OCI-LY1 (cell line): ENCODE results near the gene GLS.

Experiments
- H2AFZ ChIP-seq: fragments of 200-600 bp; sonication (generic), shearing (Covaris generic); 2 replicates; pipeline ENCODE4 v1.6.0; 2014; ENCODE audit warnings: antibody characterized with exemption, mild to moderate bottlenecking, low read length
- H3F3A ChIP-seq: fragments of 200-600 bp; sonication (generic), shearing (Covaris generic); 2 replicates; pipeline ENCODE4 v1.6.0; 2014; ENCODE audit warnings: mild to moderate bottlenecking, antibody characterized with exemption, low read length, moderate library complexity; ENCODE audit not compliant: insufficient read depth
- H3K27ac ChIP-seq: fragments of 200-600 bp; sonication (generic); 2 replicates; pipeline ENCODE4 v1.5.1; 2014; ENCODE audit warnings: low read length, mixed run types, mild to moderate bottlenecking, low read depth; ENCODE audit not compliant: poor library complexity, severe bottlenecking
- H3K27me3 ChIP-seq: fragments of 200-600 bp; sonication (generic); 2 replicates; pipeline ENCODE4 v1.6.0; 2014; ENCODE audit warnings: antibody characterized with exemption, mild to moderate bottlenecking, low read length, moderate library complexity; ENCODE audit not compliant: insufficient read depth
- H3K36me3 ChIP-seq: fragments of 200-600 bp; sonication (generic); 2 replicates; pipeline ENCODE4 v1.6.1; 2014; ENCODE audit warnings: mild to moderate bottlenecking, antibody characterized with exemption, low read length, moderate library complexity, mixed read lengths; ENCODE audit not compliant: insufficient read depth
- H3K4me1 ChIP-seq: fragments of 200-600 bp; sonication (generic); 2 replicates; pipeline ENCODE4 v1.5.1; 2014; ENCODE audit warnings: mild to moderate bottlenecking, low read length, moderate library complexity; ENCODE audit not compliant: insufficient read depth, severe bottlenecking
- H3K4me2 ChIP-seq: fragments of 200-600 bp; sonication (generic), shearing (Covaris generic); 2 replicates; pipeline ENCODE4 v1.6.1; 2014; ENCODE audit warnings: low read length
- H3K4me3 ChIP-seq: fragments of 200-600 bp; sonication (generic); 2 replicates; pipeline ENCODE4 v1.5.1; 2014; ENCODE audit warnings: low read length, low read depth, mild to moderate bottlenecking, mixed read lengths; ENCODE audit not compliant: poor library complexity, severe bottlenecking
- H3K79me2 ChIP-seq: fragments of 200-600 bp; shearing (Covaris generic); 2 replicates; pipeline ENCODE4 v1.6.1; 2016; ENCODE audit warnings: mixed run types, low read length, mixed read lengths; ENCODE audit not compliant: insufficient read depth
- H3K9ac ChIP-seq: fragments of 200-600 bp; sonication (generic), shearing (Covaris generic); 2 replicates; pipeline ENCODE4 v1.6.1; 2014; ENCODE audit warnings: mild to moderate bottlenecking, low read length, mixed read lengths
- H3K9me2 ChIP-seq: fragments of 200-600 bp; sonication (generic), shearing (Covaris generic); 2 replicates; pipeline ENCODE4 v1.6.1; 2014; ENCODE audit warnings: low read depth, mild to moderate bottlenecking, low read length, mixed read lengths
- H3K9me3 ChIP-seq: fragments of 200-600 bp; shearing (Covaris generic); 2 replicates; pipeline ENCODE4 v1.6.1; 2014; ENCODE audit warnings: low read length, mixed read lengths
- H4K20me1 ChIP-seq: fragments of 200-600 bp; sonication (generic), shearing (Covaris generic); 2 replicates; pipeline ENCODE4 v1.6.0; 2016; ENCODE audit warnings: mild to moderate bottlenecking, low read length; ENCODE audit not compliant: insufficient read depth
- CTCF ChIP-seq: fragments of 200-600 bp; sonication (generic), shearing (Covaris generic); IDR thresholded peaks from 2 replicates; pipeline ENCODE4 v1.5.1; 2017; ENCODE audit warnings: mild to moderate bottlenecking, antibody characterized with exemption, low read length, moderate library complexity, mixed read lengths
- EZH2 ChIP-seq: fragments of 200-600 bp; sonication (generic), shearing (Covaris generic); IDR thresholded peaks from 2 replicates; pipeline ENCODE4 v1.8.0; 2017; ENCODE audit warnings: borderline replicate concordance, mixed run types, mild to moderate bottlenecking, antibody characterized with exemption, low read length, moderate library complexity, mixed read lengths

GLS gene

GRCh38 chr2:191013682-191013931, 133.0 kb downstream of the GLS start:
- Histone ChIP-seq H3K4me1 (peaks cover 19% of the 10 kb centered on the region), H4K20me1 (no peaks in the 10 kb centered on the region), H2AFZ (no peak overlapping the region), H3F3A (no peaks in the 10 kb centered on the region), H3K4me2 (peak overlapping the region; percentile 84), H3K27ac (no peak overlapping the region), H3K9ac (peak overlapping the region; percentile 72), H3K9me3 (no peaks in the 10 kb centered on the region), H3K9me2 (no peaks in the 10 kb centered on the region), H3K79me2 (no peaks in the 10 kb centered on the region), H3K4me3 (peak overlapping the region; percentile 79), H3K27me3 (no peaks in the 10 kb centered on the region), H3K36me3 (peaks cover 10% of the 10 kb centered on the region)
- TF ChIP-seq CTCF (no peak), EZH2 (no peak)

- TF ChIP-seq EZH2 (no peak), CTCF (no peak)
- Histone ChIP-seq H3K27me3 (no peaks in the 10 kb centered on the region), H3F3A (no peaks in the 10 kb centered on the region), H3K9ac (peak within 1 kb of the TSS; percentile 72), H3K9me3 (no peaks in the 10 kb centered on the region), H2AFZ (no peak within 1 kb of the TSS), H3K4me2 (peak within 1 kb of the TSS; percentile 84), H4K20me1 (no peaks in the 10 kb centered on the region), H3K79me2 (no peaks in the 10 kb centered on the region), H3K4me3 (peak within 1 kb of the TSS; percentile 79), H3K36me3 (peaks cover 10% of the 10 kb centered on the region), H3K9me2 (no peaks in the 10 kb centered on the region), H3K4me1 (peaks cover 19% of the 10 kb centered on the region), H3K27ac (no peak within 1 kb of the TSS)
Observed at GRCh38 chr2:191013932-191014652, 133.5 kb downstream of the GLS start, which contains the start of gene STAT1. TSS of gene STAT1 (minus strand) at chr2:191014171. CDS start at chr2:191010003, 4,168 bp downstream.

GRCh38 chr2:191014653-191015020, 134.0 kb downstream of the GLS start:
- Histone ChIP-seq H3K4me1 (peaks cover 22% of the 10 kb centered on the region), H3K9me2 (no peaks in the 10 kb centered on the region), H3K4me3 (peak overlapping the region; percentile 79), H3K4me2 (peak overlapping the region; percentile 77), H3K36me3 (peaks cover 9% of the 10 kb centered on the region), H3K27ac (no peak overlapping the region), H3K79me2 (no peaks in the 10 kb centered on the region), H2AFZ (no peak overlapping the region), H3K9ac (peak overlapping the region; percentile 71), H3K27me3 (no peaks in the 10 kb centered on the region), H4K20me1 (no peaks in the 10 kb centered on the region), H3F3A (no peaks in the 10 kb centered on the region), H3K9me3 (no peaks in the 10 kb centered on the region)
- TF ChIP-seq CTCF (no peak), EZH2 (no peak)
